SK-N-SH (cell line): Measurements from ENCODE around the gene RARB. TPM values are rescaled to one million over a fixed set of nuclear protein-coding genes. Genes with fewer than 3 reads are reported as not detected.

Experiments
- CTCF ChIA-PET: fragments of 300-600, 350-600 bp; formaldehyde crosslinking; extraction: SDS; loops from one replicate; lab custom pipeline; 2021; lab: Yijun Ruan, JAX
- POLR2A ChIA-PET: fragments of 350-600 bp; sonication (Branson Sonifier 250); formaldehyde crosslinking; extraction: SDS; loops from one replicate; lab custom pipeline; 2020; ENCODE audit warnings: antibody characterized with exemption, inconsistent platforms; lab: Yijun Ruan, JAX
- DNase-seq: peaks from one replicate; pipeline ENCODE4 v3.0.0; 2012
- H2AFZ ChIP-seq: fragments of 200-600 bp; sonication (generic); 2 replicates; pipeline ENCODE4 v1.8.1; 2016; ENCODE audit warnings: antibody characterized with exemption, mild to moderate bottlenecking, low read depth
- H3F3A ChIP-seq: fragments of 200-600 bp; sonication (generic); replicated peaks from 2 replicates; pipeline ENCODE3; 2016; ENCODE audit warnings: antibody characterized with exemption, mild to moderate bottlenecking; ENCODE audit not compliant: insufficient read depth
- H3K27ac ChIP-seq, 2 experiments: fragments of 200-500 bp in 1 of 2; fragments of 200-600 bp in 1 of 2; sonication (Bioruptor generic) in 1 of 2; sonication (generic), shearing (Covaris generic) in 1 of 2; 2 replicates each; pipeline versions ENCODE4 v1.5.1 to v1.6.1; 2014 to 2016; ENCODE audit warnings: low read depth in 2 of 2, inconsistent platforms in 1 of 2, low read length in 1 of 2, mild to moderate bottlenecking in 1 of 2, mixed read lengths in 1 of 2
- H3K27me3 ChIP-seq: fragments of 200-600 bp; sonication (generic), shearing (Covaris generic); 2 replicates; pipeline ENCODE4 v1.6.1; 2016; ENCODE audit warnings: mixed run types; ENCODE audit not compliant: insufficient read depth
- H3K36me3 ChIP-seq, 2 experiments: fragments of 200-500 bp in 1 of 2; fragments of 200-600 bp in 1 of 2; sonication (Bioruptor generic) in 1 of 2; sonication (generic) in 1 of 2; replicated peaks in 1 of 2; 2 replicates each; pipeline versions ENCODE3 to v1.5.1; 2014 to 2016; ENCODE audit warnings: low read length in 1 of 2, mild to moderate bottlenecking in 1 of 2; ENCODE audit not compliant: insufficient read depth in 2 of 2, control insufficient read depth in 1 of 2
- H3K4me1 ChIP-seq, 2 experiments: fragments of 200-500 bp in 1 of 2; fragments of 200-600 bp in 1 of 2; sonication (Bioruptor generic) in 1 of 2; sonication (generic), shearing (Covaris generic) in 1 of 2; 2 replicates each; pipeline versions ENCODE4 v1.5.1 to v1.6.1; 2014 to 2016; ENCODE audit warnings: low read depth in 1 of 2, low read length in 1 of 2, mixed run types in 1 of 2; ENCODE audit not compliant: insufficient read depth in 2 of 2, control insufficient read depth in 1 of 2
- H3K4me2 ChIP-seq: fragments of 200-600 bp; sonication (generic), shearing (Covaris generic); 2 replicates; pipeline ENCODE4 v1.6.1; 2017; ENCODE audit warnings: mixed run types
- H3K4me3 ChIP-seq, 2 experiments: fragments of 200-500 bp in 1 of 2; fragments of 200-600 bp in 1 of 2; sonication (Bioruptor generic) in 1 of 2; sonication (generic), shearing (Covaris generic) in 1 of 2; 2 replicates each; pipeline versions ENCODE4 v1.5.1 to v1.8.1; 2014 to 2016; ENCODE audit warnings: low read depth in 2 of 2, inconsistent platforms in 1 of 2, low read length in 1 of 2, mild to moderate bottlenecking in 1 of 2, mixed read lengths in 1 of 2, moderate library complexity in 1 of 2
- H3K79me2 ChIP-seq: fragments of 200-600 bp; sonication (generic); 2 replicates; pipeline ENCODE4 v1.8.1; 2017; ENCODE audit warnings: mild to moderate bottlenecking; ENCODE audit not compliant: insufficient read depth
- H3K9ac ChIP-seq: fragments of 200-600 bp; sonication (generic); 2 replicates; pipeline ENCODE4 v1.6.1; 2017; ENCODE audit warnings: mixed run types
- H3K9me2 ChIP-seq: fragments of 200-600 bp; sonication (generic); 2 replicates; pipeline ENCODE4 v1.6.1; 2017; ENCODE audit warnings: mixed run types
- H3K9me3 ChIP-seq: fragments of 200-600 bp; sonication (generic); 2 replicates; pipeline ENCODE4 v1.6.1; 2017; ENCODE audit warnings: mixed run types, mild to moderate bottlenecking, moderate library complexity
- H4K20me1 ChIP-seq: fragments of 200-600 bp; sonication (generic); 2 replicates; pipeline ENCODE4 v1.6.1; 2017; ENCODE audit warnings: mild to moderate bottlenecking, mixed run types; ENCODE audit not compliant: insufficient read depth
- FOSL2 ChIP-seq: IDR thresholded peaks from 2 replicates; pipeline ENCODE4 v1.4.0; 2012; ENCODE audit warnings: low read depth, mild to moderate bottlenecking, moderate library complexity, borderline replicate concordance
- MEF2A ChIP-seq: IDR thresholded peaks from 2 replicates; pipeline ENCODE4 v1.4.0; 2012; ENCODE audit warnings: low read depth, borderline replicate concordance
- POLR2AphosphoS5 ChIP-seq: IDR thresholded peaks from 2 replicates; pipeline ENCODE4 v1.6.1; 2012; ENCODE audit warnings: low read depth, low read length
- polyA plus RNA-seq, 3 experiments: library from polyadenylated mRNA; depleted of rRNA; stranded (reverse); fragments of >200 nt; gene quantifications; 2 replicates each; pipeline ENCODE4 v1.2.3, GENCODE V29; 2012
- TF ChIP-seq, protein P1 (sequence below): IDR thresholded peaks from 2 replicates; pipeline ENCODE4; 2012
- TF ChIP-seq, protein P2 (sequence below): fragments of 150-350 bp; IDR thresholded peaks from 2 replicates; pipeline ENCODE4 v1.6.1; 2017; ENCODE audit warnings: antibody characterized with exemption, low read length, low read depth, borderline replicate concordance
- TF ChIP-seq, protein P3 (sequence below): fragments of 150-350 bp; IDR thresholded peaks from 2 replicates; pipeline ENCODE4 v1.6.1; 2016; ENCODE audit warnings: mild to moderate bottlenecking, low read depth, low read length
- TF ChIP-seq, protein P4 (sequence below): IDR thresholded peaks from 2 replicates; pipeline ENCODE4 v1.4.0; 2012; ENCODE audit warnings: low read depth, borderline replicate concordance
- TF ChIP-seq, protein P5 (sequence below): IDR thresholded peaks from 2 replicates; pipeline ENCODE4 v1.4.0; 2012; ENCODE audit warnings: low read depth, borderline replicate concordance

The RARB gene
- polyA plus RNA-seq, 1 of the 3 experiments (the other 2 are of a cell fraction) = 10.7 TPM

DNA sequence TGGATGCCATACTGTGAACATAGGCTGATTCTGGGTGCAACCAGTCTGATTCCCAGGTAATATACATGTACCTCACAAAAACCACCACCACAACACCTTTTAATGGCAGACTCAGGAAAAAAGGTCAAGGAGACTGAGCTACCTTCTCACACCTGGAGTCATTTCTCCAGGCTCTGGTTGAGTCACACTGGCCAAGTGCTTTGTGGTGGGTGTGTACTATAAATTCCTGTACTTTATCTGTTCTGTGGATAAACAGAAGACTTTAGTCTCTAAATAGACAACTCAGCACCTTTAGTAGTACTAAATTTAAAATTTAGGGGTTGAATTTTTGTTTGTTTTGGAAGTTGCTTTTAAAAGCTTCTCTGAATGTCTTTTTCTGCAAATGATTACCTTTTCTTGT lies 190.0 kb downstream of the RARB start:
- Histone ChIP-seq H3K9ac (no peak overlapping the region), H3K4me3 (no peak overlapping the region), H3K4me2 (no peak overlapping the region), H3F3A (peaks cover 3% of the 10 kb centered on the region), H3K27me3 (no peaks in the 10 kb centered on the region), H3K9me3 (no peaks in the 10 kb centered on the region), H3K79me2 (no peaks in the 10 kb centered on the region; the same call in 1 of the 2 replicates), H2AFZ (no peak overlapping the region), H4K20me1 (no peaks in the 10 kb centered on the region), H3K4me1 (no peaks in the 10 kb centered on the region), H3K9me2 (no peaks in the 10 kb centered on the region), H3K27ac (no peak overlapping the region), H3K36me3 (peaks cover 80 to 84% of the 10 kb centered on the region in 2 experiments)
- no peak for DNase-seq
- TF ChIP-seq FOSL2 = no peak
- no peak for TF ChIP-seq MEF2A
- TF ChIP-seq, protein P1, sequence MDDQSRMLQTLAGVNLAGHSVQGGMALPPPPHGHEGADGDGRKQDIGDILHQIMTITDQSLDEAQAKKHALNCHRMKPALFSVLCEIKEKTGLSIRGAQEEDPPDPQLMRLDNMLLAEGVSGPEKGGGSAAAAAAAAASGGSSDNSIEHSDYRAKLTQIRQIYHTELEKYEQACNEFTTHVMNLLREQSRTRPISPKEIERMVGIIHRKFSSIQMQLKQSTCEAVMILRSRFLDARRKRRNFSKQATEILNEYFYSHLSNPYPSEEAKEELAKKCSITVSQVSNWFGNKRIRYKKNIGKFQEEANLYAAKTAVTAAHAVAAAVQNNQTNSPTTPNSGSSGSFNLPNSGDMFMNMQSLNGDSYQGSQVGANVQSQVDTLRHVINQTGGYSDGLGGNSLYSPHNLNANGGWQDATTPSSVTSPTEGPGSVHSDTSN = no peak
- TF ChIP-seq, protein P2, sequence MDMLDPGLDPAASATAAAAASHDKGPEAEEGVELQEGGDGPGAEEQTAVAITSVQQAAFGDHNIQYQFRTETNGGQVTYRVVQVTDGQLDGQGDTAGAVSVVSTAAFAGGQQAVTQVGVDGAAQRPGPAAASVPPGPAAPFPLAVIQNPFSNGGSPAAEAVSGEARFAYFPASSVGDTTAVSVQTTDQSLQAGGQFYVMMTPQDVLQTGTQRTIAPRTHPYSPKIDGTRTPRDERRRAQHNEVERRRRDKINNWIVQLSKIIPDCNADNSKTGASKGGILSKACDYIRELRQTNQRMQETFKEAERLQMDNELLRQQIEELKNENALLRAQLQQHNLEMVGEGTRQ = no peak
- TF ChIP-seq, protein P3, sequence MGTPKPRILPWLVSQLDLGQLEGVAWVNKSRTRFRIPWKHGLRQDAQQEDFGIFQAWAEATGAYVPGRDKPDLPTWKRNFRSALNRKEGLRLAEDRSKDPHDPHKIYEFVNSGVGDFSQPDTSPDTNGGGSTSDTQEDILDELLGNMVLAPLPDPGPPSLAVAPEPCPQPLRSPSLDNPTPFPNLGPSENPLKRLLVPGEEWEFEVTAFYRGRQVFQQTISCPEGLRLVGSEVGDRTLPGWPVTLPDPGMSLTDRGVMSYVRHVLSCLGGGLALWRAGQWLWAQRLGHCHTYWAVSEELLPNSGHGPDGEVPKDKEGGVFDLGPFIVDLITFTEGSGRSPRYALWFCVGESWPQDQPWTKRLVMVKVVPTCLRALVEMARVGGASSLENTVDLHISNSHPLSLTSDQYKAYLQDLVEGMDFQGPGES = no peak
- ChIA-PET CTCF (no interaction called here), POLR2A (no interaction called here)

DNA sequence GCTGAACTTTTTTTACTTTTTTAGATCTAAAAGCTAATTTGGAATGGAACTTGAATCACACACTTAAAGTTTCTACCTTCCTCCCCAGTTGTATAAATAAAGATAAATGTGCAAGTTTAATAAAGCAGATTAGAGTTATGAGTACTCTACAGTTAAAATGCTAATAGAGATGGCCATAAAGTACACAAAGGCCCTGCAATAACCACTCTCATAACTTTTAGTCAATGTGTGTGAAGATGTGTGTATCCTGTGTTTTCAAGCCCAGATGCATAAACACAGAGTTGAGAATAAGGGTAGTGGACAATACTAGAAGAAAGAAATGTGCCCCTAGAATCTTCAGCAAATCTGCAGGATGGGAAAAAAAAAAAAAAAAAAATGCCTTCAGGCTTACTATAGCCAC lies 191.3 kb downstream of the RARB start:
- DNase-seq = no peak
- H3K9ac ChIP-seq = no peak overlapping the region
- no peak overlapping the region; a peak in 1 of 4 replicates for H3K27ac ChIP-seq
- POLR2A ChIA-PET = no interaction called here
- no peak overlapping the region for H2AFZ ChIP-seq
- no peaks in the 10 kb centered on the region for H3F3A ChIP-seq
- no peak for TF ChIP-seq POLR2AphosphoS5
- TF ChIP-seq, protein P4, sequence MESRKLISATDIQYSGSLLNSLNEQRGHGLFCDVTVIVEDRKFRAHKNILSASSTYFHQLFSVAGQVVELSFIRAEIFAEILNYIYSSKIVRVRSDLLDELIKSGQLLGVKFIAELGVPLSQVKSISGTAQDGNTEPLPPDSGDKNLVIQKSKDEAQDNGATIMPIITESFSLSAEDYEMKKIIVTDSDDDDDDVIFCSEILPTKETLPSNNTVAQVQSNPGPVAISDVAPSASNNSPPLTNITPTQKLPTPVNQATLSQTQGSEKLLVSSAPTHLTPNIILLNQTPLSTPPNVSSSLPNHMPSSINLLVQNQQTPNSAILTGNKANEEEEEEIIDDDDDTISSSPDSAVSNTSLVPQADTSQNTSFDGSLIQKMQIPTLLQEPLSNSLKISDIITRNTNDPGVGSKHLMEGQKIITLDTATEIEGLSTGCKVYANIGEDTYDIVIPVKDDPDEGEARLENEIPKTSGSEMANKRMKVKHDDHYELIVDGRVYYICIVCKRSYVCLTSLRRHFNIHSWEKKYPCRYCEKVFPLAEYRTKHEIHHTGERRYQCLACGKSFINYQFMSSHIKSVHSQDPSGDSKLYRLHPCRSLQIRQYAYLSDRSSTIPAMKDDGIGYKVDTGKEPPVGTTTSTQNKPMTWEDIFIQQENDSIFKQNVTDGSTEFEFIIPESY = no peak
- TF ChIP-seq, protein P5, sequence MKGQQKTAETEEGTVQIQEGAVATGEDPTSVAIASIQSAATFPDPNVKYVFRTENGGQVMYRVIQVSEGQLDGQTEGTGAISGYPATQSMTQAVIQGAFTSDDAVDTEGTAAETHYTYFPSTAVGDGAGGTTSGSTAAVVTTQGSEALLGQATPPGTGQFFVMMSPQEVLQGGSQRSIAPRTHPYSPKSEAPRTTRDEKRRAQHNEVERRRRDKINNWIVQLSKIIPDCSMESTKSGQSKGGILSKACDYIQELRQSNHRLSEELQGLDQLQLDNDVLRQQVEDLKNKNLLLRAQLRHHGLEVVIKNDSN = no peak
- H4K20me1 ChIP-seq = no peaks in the 10 kb centered on the region
- H3K9me2 ChIP-seq = no peaks in the 10 kb centered on the region
- H3K4me2 ChIP-seq = no peak overlapping the region
- CTCF ChIA-PET = no interaction called here
- H3K79me2 ChIP-seq = no peaks in the 10 kb centered on the region
- H3K9me3 ChIP-seq = no peaks in the 10 kb centered on the region
- H3K4me3 ChIP-seq = no peak overlapping the region
- H3K27me3 ChIP-seq = no peaks in the 10 kb centered on the region
- no peaks in the 10 kb centered on the region for H3K4me1 ChIP-seq
- peaks cover 80 to 85% of the 10 kb centered on the region in 2 experiments for H3K36me3 ChIP-seq
